CD1c-positive myeloid dendritic cell (primary cell): Measurements from ENCODE around the gene TAF9.
"Not testable (repeated sequence)": the region's sequence is repeated elsewhere in the genome, so short reads cannot be mapped to it uniquely, and the experiment has no call there.

Source experiments
- DNase-seq: peaks from one replicate; pipeline ENCODE4 v3.0.0-alpha.2; 2016; ENCODE audit errors: extremely low spot score

Gene TAF9

DNA sequence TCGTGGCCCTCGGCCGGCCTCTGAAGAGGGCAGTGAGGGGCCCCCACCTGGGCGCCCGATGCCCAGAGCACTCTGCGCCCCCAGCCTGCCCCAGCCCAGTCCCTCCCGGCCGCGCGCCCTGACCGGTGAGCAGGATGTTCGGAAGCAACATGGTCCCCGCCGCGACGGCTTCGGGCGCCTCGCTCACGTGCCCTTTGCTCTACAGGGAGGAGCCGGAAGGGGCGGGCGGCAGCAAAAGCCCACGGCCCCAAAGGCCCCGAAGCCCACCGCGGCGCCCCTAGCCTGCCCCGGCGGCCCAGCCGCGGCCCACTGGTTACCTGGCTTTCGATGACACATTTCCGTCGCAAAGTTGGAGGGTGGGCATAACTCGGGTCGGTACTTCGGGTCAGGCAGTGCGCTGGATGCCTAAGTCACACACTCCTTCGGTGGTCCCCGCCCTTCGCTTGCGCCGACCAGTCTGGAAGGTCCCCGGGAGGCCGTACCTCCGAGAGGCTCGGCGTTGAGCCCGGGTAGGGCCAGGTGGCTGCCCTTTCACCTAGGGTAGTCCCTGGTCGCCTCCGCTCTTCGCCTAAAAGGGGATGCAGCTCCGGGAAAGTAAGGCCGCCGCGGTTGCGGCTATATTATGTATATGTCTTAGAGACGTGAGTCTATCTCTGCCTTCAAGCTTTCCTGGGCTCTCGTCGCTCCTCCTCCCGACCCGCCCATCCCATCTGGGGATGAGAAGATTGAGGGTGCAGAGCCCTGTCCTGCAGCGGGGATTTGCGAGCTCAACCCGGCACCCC lies at the start of gene TAF9, which contains the start of the genes AK6 and RAD17:
Gene TAF9 (minus strand): TSS at position 181 of the 782 bp plus-strand sequence. CDS start 3,783 bp downstream, outside the sequence.
Gene AK6 (minus strand): TSS at position 181 of the 782 bp plus-strand sequence. CDS start 30 bp downstream, at position 151.
Gene RAD17 (plus strand): TSS at position 479 of the 782 bp plus-strand sequence. CDS start 2,391 bp downstream, outside the sequence.
- DNase-seq = peak; percentile 93

GRCh38 chr5:69418554-69418953 lies 49.2 kb upstream of the TAF9 start:
- no peak for DNase-seq

- no peak for DNase-seq
Observed at GRCh38 chr5:69416699-69417098, 47.4 kb upstream of the TAF9 start.

- DNase-seq = no peak
Observed at GRCh38 chr5:69416180-69416579, 46.9 kb upstream of the TAF9 start.

- no peak for DNase-seq
Observed at GRCh38 chr5:69415584-69415958, 46.3 kb upstream of the TAF9 start.

DNA sequence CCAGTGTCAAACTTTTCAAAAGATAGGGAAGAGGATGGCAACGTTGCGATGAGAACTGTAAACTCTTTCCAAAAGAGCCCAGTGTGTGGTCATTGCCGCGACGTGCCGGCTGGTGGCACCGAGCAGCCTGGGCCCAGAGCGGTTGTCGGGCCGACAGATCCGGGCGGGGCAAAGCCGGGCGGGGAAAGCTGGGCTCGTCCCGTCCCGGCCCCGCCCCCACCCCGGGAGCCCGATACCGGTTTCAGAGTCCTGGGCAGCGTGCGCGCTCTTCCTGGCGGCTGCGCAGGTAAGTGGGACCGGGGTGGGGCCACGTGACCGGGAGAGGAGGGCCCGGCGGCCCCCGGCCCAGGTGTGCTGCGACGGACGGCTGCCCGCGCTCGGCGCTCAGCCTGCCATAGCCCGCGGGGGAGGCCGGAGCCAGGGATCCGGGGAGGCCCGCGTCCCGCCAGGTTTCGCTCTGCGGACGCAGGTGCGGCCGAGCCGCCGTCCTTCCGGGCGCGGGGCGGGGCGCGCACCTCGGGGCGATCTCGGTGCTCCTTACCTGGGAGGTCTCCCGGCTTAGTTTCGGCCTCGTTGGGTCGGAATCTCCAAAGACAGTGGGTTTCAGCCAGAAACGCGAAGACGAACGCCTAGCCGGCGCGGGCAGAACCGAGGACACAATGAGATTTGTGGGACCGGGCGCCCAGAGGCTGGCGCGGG lies 45.7 kb upstream of the TAF9 start, which contains the start of gene MARVELD2:
Gene MARVELD2 (plus strand): TSS at position 232 of the 699 bp plus-strand sequence. CDS start 4,270 bp downstream, outside the sequence.
- DNase-seq = peak; percentile 47

DNA sequence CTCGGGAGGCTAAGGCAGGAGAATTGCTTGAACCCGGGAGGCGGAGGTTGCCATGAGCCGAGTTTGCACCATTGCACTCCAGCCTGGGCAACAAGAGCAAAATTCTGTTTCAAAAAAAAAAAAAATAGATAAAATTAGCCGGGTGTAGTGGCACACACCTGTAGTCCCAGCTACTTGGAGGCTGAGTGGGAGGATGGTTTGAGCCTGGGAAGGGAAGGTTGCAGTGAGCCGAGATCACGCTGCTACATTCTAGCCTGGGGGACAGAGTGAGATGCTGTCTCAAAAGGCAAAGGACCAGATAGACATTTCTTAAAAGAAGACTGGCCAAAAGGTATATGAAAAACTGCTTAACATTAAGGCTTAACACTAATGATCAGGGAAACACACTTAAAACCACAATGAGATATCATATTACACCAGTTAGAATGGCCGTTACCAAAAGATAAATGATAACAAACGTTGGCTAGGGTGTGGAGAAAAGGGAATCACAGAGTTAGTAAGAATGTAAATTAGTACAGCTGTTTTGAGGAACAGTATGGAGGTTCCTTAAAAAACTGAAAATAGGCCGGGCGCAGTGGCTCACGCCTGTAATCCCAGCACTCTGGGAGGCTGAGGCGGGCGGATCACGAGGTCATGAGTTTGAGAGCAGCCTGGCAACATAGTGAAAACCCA lies 35.5 kb upstream of the TAF9 start:
- DNase-seq = no peak

- DNase-seq = no peak
Observed at GRCh38 chr5:69378376-69378775, 9.1 kb upstream of the TAF9 start.

DNA sequence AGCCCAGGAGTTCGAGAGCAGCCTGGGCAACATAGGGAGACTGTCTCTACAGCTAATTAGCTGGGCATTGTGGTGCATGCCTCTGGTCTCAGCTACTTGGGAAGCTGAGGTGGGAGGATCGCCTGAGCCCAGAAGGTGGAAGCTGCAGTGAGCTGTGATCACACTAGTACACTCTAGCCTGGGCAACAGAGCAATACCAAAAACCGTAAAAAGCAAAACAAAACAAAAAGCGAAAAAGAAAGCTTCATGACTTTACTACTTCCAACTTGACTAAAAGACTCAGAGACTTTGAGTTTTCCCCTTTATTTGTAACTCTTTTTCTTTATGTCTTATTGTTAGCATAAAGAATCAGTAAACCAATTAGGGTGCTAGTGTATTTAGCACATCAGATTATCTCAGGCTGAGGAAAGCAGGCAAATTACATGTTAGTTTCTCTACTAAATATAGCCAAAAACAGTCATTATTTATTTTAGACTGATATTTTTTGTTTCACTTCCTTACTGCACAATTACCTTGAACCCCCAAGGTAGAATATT lies 5.7 kb upstream of the TAF9 start:
- no peak for DNase-seq

- no peak for DNase-seq
Observed at GRCh38 chr5:69372394-69372793, 3.1 kb upstream of the TAF9 start.

DNA sequence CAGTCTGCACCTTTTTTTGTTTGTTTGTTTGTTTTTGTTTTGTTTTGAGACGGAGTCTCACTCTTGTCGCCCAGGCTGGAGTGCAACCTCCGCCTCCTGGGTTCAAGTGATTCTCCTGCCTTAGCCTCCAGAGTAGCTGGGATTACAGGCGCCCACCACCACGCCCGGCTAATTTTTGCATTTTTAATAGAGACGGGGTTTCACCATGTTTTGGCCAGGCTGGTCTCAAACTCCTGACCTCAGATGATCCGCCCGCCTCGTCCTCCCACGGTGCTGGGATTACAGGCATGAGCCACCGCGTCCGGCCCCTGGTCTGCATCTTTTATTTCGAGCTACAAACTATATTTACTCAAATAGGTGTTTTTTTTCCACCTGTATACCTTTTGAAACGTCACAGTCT lies 1.0 kb upstream of the TAF9 start:
- DNase-seq = not testable (repeated sequence)

DNA sequence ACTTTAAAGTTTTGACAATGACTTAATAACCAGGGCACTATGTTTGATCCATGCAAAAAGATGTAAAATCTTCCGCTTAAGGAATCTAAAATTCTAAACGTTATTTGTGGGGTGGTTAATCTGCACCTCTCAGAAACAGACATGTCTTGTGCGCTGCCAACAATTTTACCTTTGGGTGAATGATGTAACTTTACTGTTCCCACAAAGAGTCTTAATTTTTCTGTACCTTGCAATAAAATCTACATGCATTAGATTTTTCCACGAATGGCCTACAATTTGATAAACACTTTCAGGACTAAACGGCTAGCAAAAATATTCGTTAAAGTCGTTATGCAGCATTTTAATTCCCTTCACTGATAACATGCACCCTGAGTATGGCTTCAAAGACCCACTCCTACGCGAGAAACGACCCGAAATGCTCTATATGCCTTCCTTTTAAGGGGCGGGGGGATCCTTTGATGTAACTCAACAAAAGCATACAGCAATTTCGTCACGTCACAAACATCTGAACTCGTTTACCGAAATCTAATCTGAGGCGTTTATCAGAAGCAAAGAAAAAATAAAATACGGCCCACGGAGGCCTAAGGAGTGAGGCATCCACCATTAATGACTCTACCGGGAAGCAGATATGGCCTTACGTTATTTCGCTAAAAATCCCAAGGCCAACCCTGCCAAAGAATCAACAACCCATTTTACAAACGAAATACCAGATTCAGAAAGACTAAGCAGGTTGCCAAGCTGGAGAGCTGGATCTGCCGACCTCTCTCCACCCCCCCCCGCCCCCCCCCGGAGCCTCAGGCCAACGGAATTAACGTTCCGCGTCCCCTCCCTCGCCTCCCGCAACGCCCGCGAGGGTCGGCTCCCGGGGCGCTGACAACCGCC lies 621 bp downstream of the TAF9 start:
- peak; percentile 26 for DNase-seq

- DNase-seq = no peak
Observed at GRCh38 chr5:69367697-69368279, 1.5 kb downstream of the TAF9 start.

DNA sequence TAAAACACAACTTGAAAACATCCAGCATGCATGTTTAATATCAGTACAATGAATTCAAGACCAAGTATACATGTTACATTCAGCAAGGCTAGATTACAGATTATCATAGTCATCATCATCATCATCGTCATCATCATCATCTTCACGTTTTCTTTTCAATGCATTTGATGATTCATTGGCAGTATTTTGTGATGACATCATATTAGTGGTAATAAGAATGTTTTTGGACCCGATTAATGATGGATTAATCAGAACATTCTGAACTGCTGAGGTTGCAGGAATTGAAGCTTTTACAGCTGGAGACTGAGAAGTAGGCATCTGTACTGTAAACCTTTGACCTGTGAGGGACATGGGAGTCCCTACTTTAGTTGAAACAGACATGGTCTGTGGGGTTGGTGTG lies 4.5 kb downstream of the TAF9 start:
- no peak for DNase-seq

DNA sequence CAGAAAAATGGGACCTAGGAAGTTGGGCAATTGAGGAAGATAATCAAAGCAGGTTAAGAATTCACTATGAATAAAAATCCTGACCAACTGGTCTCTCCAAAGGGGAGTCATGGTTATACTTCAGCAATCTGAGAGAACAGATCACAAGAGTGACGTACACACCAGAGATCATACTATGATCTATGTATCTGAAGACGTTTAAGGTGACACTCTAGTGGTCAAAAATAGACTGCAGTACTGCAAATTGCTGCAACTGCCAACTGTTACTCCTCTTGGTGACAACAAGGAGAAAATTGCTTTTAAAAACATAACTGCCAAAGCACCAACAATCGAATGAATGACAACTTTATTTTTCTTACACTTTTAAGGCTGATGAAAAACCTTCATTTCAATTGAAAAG lies 4.9 kb downstream of the TAF9 start:
- peak; percentile 16 for DNase-seq

DNA sequence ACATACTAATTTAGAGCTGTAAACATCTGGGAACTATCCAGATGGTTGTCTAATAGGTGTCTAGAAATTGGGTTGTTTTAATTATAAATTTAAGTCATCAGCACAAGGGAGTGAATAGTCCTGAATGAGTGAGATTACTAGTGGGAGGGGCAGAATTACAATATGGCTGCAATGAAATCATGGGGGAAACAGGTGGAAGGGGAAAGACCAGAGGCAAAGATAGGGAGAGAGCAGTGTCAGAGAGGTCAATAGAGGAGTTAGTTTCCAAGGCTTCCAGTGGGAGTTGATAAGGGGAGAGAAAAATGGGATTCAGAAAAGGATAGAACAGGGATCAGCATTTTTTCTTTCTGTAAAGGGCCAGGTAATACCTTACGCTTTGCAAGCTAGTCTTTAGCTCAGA lies 8.9 kb downstream of the TAF9 start:
- no peak for DNase-seq

- DNase-seq = no peak
Observed at GRCh38 chr5:69359699-69360098, 9.6 kb downstream of the TAF9 start.

GRCh38 chr5:69350664-69351063 lies 18.7 kb downstream of the TAF9 start:
- no peak for DNase-seq

GRCh38 chr5:69343083-69343482 lies 26.2 kb downstream of the TAF9 start:
- DNase-seq = no peak

DNA sequence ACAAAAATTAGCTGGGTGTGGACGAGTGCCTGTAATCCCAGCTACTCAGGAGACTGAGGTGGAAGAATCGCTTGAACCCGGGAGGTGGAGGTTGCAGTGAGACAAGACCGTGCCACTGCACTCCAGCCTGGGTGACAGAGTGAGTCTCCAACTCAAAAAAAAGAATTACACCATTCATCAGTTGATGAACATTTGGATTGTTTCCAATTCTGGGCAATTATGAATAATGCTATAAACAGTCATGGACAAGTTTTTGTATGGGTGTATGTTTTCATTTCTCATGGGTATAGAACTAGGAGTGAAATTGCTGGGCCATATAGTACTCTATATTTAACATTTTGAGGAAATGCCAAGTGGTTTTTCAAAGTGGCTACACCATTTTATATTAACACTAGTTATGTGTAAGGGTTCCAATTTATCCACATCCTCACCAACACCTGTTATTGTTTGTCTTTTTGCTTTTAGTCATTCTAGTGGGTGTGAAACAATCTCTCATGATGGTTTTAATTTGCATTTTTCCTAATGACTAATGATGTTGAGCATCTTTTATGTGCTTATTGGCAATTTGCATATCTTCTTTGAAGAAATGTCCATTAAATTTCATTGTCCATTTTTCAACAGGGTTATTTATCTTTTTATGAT lies 27.7 kb downstream of the TAF9 start:
- no peak for DNase-seq
